Fibroblast of lung (primary cell): ENCODE results near the gene KIF4B. TPM values are rescaled to one million over a fixed set of nuclear protein-coding genes. Genes with fewer than 3 reads are reported as not detected.

Source experiments
- DNase-seq, 2 donors: peaks; one replicate each; pipeline versions ENCODE4 v3.0.0 to v3.0.0-alpha.2; 2010; ENCODE audit warnings: low read depth in 2 of 2
- H2AFZ ChIP-seq: 2 replicates; pipeline ENCODE4 v1.5.1; 2012; ENCODE audit warnings: low read length, control low read depth, inconsistent platforms
- H3K27ac ChIP-seq: 2 replicates; pipeline ENCODE4 v1.5.1; 2011; ENCODE audit warnings: low read length, control low read depth; ENCODE audit not compliant: insufficient read depth
- H3K27me3 ChIP-seq: 2 replicates; pipeline ENCODE4 v1.5.1; 2011; ENCODE audit warnings: mild to moderate bottlenecking, low read length; ENCODE audit not compliant: control insufficient read depth, insufficient read depth
- H3K36me3 ChIP-seq: 2 replicates; pipeline ENCODE4 v1.5.1; 2011; ENCODE audit warnings: low read length; ENCODE audit not compliant: control insufficient read depth, insufficient read depth
- H3K4me1 ChIP-seq: 2 replicates; pipeline ENCODE4 v1.5.1; 2011; ENCODE audit warnings: low read length; ENCODE audit not compliant: control insufficient read depth, insufficient read depth; ENCODE audit errors: extremely low read depth
- H3K4me2 ChIP-seq: 2 replicates; pipeline ENCODE4 v1.5.1; 2011; ENCODE audit warnings: low read length, control low read depth; ENCODE audit not compliant: insufficient read depth; ENCODE audit errors: extremely low read depth
- H3K4me3 ChIP-seq, 4 experiments: fragments of 200-600 bp in 1 of 4; sonication (generic) in 1 of 4; replicated peaks in 1 of 4; 2 replicates each; pipeline ENCODE4 v1.5.1; 2011 to 2016; ENCODE audit warnings: low read length in 4 of 4, low read depth in 3 of 4, mild to moderate bottlenecking in 3 of 4, control low read depth in 2 of 4, inconsistent platforms in 1 of 4, mixed read lengths in 1 of 4; ENCODE audit not compliant: insufficient read depth in 1 of 4; ENCODE audit errors: control extremely low read depth in 1 of 4
- H3K79me2 ChIP-seq: 2 replicates; pipeline ENCODE4 v1.5.1; 2012; ENCODE audit warnings: mild to moderate bottlenecking, low read length, inconsistent platforms; ENCODE audit not compliant: control insufficient read depth, insufficient read depth
- H3K9ac ChIP-seq: 2 replicates; pipeline ENCODE4 v1.5.1; 2011; ENCODE audit warnings: mild to moderate bottlenecking, low read length, control low read depth; ENCODE audit not compliant: insufficient read depth
- H3K9me3 ChIP-seq: 2 replicates; pipeline ENCODE4 v1.5.1; 2012; ENCODE audit warnings: low read depth, low read length; ENCODE audit not compliant: control insufficient read depth, insufficient read depth
- H4K20me1 ChIP-seq: 2 replicates; pipeline ENCODE4 v1.5.1; 2011; ENCODE audit warnings: low read length; ENCODE audit not compliant: control insufficient read depth, insufficient read depth; ENCODE audit errors: extremely low read depth
- CTCF ChIP-seq, 2 donors: IDR thresholded peaks in 1 of 2; conservative IDR thresholded peaks in 1 of 2; 1 replicate in 1 of 2; 2 replicates in 1 of 2; pipeline ENCODE4 v1.5.1; 2011 to 2012; ENCODE audit warnings: low read length in 2 of 2, control low read depth in 1 of 2, inconsistent platforms in 1 of 2, low read depth in 1 of 2, mild to moderate bottlenecking in 1 of 2
- EZH2 ChIP-seq: IDR thresholded peaks from 2 replicates; pipeline ENCODE4 v1.5.1; 2012; ENCODE audit warnings: low read length, control low read depth, mild to moderate bottlenecking; ENCODE audit errors: missing control alignments
- polyA plus RNA-seq, 2 donors: library from polyadenylated mRNA; depleted of rRNA in 1 of 2; stranded (reverse) in 1 of 2; unstranded in 1 of 2; fragments of >200 nt; gene quantifications; 2 replicates each; pipeline ENCODE4 v1.2.1, GENCODE V29; 2011 to 2012; ENCODE audit warnings: missing spikeins in 1 of 2
- total RNA-seq: library from RNA; depleted of rRNA; stranded (reverse); fragments of >200 nt; gene quantifications from 2 replicates; pipeline ENCODE4 v1.2.1, GENCODE V29; 2014

The KIF4B gene
- total and polyA plus RNA-seq, 2 donors (not counting 1 experiment from before 2014, with no cell fraction given): under 0.01 to 0.01 TPM

- H3K79me2 ChIP-seq: no peaks in the 10 kb centered on the region
- no peak for DNase-seq
Observed at GRCh38 chr5:155040984-155041653, 27.6 kb downstream of the KIF4B start.

GRCh38 chr5:155044591-155044990 lies 31.0 kb downstream of the KIF4B start:
- no peaks in the 10 kb centered on the region for H4K20me1 ChIP-seq
- no peaks in the 10 kb centered on the region for H3K27me3 ChIP-seq
- no peak overlapping the region for H3K9ac ChIP-seq
- TF ChIP-seq CTCF (conservative IDR thresholded peaks at IDR 0.05 in 1 of 2, IDR thresholded peaks at IDR 0.05 in 1 of 2; ENCODE audit: low read depth in 1 of 2, low read length in 2 of 2): no peak
- TF ChIP-seq EZH2: no peak
- no peak overlapping the region for H3K4me2 ChIP-seq
- no peak for DNase-seq
- H2AFZ ChIP-seq: no peak overlapping the region
- H3K9me3 ChIP-seq: no peaks in the 10 kb centered on the region
- H3K27ac ChIP-seq: no peak overlapping the region
- H3K4me1 ChIP-seq: no peaks in the 10 kb centered on the region
- no peaks in the 10 kb centered on the region for H3K36me3 ChIP-seq
- H3K79me2 ChIP-seq: no peaks in the 10 kb centered on the region
- H3K4me3 ChIP-seq: no peak overlapping the region

More at GRCh38 chr5:155040984-155041653, 27.6 kb downstream of the KIF4B start:
- Histone ChIP-seq H3K9me3 (no peaks in the 10 kb centered on the region), H2AFZ (no peak overlapping the region), H3K4me1 (no peaks in the 10 kb centered on the region), H4K20me1 (no peaks in the 10 kb centered on the region), H3K9ac (no peak overlapping the region), H3K36me3 (no peaks in the 10 kb centered on the region), H3K4me3 (no peak overlapping the region), H3K27ac (no peak overlapping the region), H3K27me3 (no peaks in the 10 kb centered on the region), H3K4me2 (no peak overlapping the region)
- TF ChIP-seq EZH2: no peak
- no peak for TF ChIP-seq CTCF (conservative IDR thresholded peaks at IDR 0.05 in 1 of 2, IDR thresholded peaks at IDR 0.05 in 1 of 2; ENCODE audit: low read depth in 1 of 2, low read length in 2 of 2)

- Histone ChIP-seq H3K79me2 (no peaks in the 10 kb centered on the region), H3K9me3 (no peaks in the 10 kb centered on the region), H3K4me3 (no peak overlapping the region), H3K27me3 (no peaks in the 10 kb centered on the region), H3K27ac (no peak overlapping the region), H3K4me1 (no peaks in the 10 kb centered on the region), H3K4me2 (no peak overlapping the region), H2AFZ (no peak overlapping the region), H3K9ac (no peak overlapping the region), H3K36me3 (no peaks in the 10 kb centered on the region), H4K20me1 (no peaks in the 10 kb centered on the region)
- no peak for DNase-seq
- TF ChIP-seq EZH2: no peak
- no peak for TF ChIP-seq CTCF (conservative IDR thresholded peaks at IDR 0.05 in 1 of 2, IDR thresholded peaks at IDR 0.05 in 1 of 2; ENCODE audit: low read depth in 1 of 2, low read length in 2 of 2)
Observed at GRCh38 chr5:155046591-155046990, 33.0 kb downstream of the KIF4B start.
